RWPE2 (cell line): ENCODE data around the gene RTL1.
A peak's percentile ranks its signal among the peaks of the same experiment; 100 is the strongest.

Experiments
- ATAC-seq: fragments of 200-7000 bp; cut with Tn5 transposase; 3 replicates; pipeline ENCODE4 v1.9.1; 2021; ENCODE audit warnings: low read depth
- DNase-seq: peaks from one replicate; pipeline ENCODE4 v3.0.0-alpha.2; 2020; ENCODE audit warnings: low spot score
- H3K27ac ChIP-seq: fragments of 450-650 bp; 2 replicates; pipeline ENCODE4 v1.5.1; 2017; ENCODE audit warnings: mild to moderate bottlenecking; ENCODE audit not compliant: poor library complexity, severe bottlenecking
- H3K27me3 ChIP-seq: fragments of 250-450 bp; sonication (Bioruptor Pico); 2 replicates; pipeline ENCODE4 v1.5.1; 2021; ENCODE audit warnings: mild to moderate bottlenecking, moderate library complexity; ENCODE audit not compliant: insufficient read depth, poor library complexity, severe bottlenecking
- H3K36me3 ChIP-seq: fragments of 250-450 bp; sonication (Bioruptor Pico); 2 replicates; pipeline ENCODE4 v1.5.1; 2020; ENCODE audit warnings: low read depth, mild to moderate bottlenecking, moderate library complexity
- H3K4me1 ChIP-seq: fragments of 250-450 bp; sonication (Bioruptor Pico); 2 replicates; pipeline ENCODE4 v1.5.1; 2021; ENCODE audit warnings: mild to moderate bottlenecking, moderate library complexity; ENCODE audit not compliant: insufficient read depth, poor library complexity, severe bottlenecking
- H3K4me3 ChIP-seq: fragments of 250-450 bp; sonication (Bioruptor Pico); 2 replicates; pipeline ENCODE4 v1.5.1; 2021; ENCODE audit warnings: mild to moderate bottlenecking, moderate library complexity; ENCODE audit not compliant: severe bottlenecking
- H3K9me3 ChIP-seq: fragments of 250-450 bp; sonication (Bioruptor Pico); 2 replicates; pipeline ENCODE4 v1.5.1; 2021; ENCODE audit warnings: mild to moderate bottlenecking, moderate library complexity; ENCODE audit not compliant: severe bottlenecking
- TF ChIP-seq, protein P1 (sequence below): fragments of 450-650 bp; IDR thresholded peaks from one replicate; pipeline ENCODE4 v1.5.1; 2017; ENCODE audit warnings: mild to moderate bottlenecking, moderate library complexity; ENCODE audit not compliant: poor library complexity, severe bottlenecking

RTL1 gene

GRCh38 chr14:100891501-100892445 is 11.7 kb downstream of the RTL1 start:
- Histone ChIP-seq H3K27me3 (peaks cover 3% of the 10 kb centered on the region), H3K9me3 (no peaks in the 10 kb centered on the region), H3K4me3 (no peak overlapping the region), H3K36me3 (peaks cover 5% of the 10 kb centered on the region; the same call in 1 of the 2 replicates), H3K4me1 (no peaks in the 10 kb centered on the region), H3K27ac (no peak overlapping the region)
- ATAC-seq: no peak
- peak; percentile 59 for DNase-seq
- TF ChIP-seq, protein P1, sequence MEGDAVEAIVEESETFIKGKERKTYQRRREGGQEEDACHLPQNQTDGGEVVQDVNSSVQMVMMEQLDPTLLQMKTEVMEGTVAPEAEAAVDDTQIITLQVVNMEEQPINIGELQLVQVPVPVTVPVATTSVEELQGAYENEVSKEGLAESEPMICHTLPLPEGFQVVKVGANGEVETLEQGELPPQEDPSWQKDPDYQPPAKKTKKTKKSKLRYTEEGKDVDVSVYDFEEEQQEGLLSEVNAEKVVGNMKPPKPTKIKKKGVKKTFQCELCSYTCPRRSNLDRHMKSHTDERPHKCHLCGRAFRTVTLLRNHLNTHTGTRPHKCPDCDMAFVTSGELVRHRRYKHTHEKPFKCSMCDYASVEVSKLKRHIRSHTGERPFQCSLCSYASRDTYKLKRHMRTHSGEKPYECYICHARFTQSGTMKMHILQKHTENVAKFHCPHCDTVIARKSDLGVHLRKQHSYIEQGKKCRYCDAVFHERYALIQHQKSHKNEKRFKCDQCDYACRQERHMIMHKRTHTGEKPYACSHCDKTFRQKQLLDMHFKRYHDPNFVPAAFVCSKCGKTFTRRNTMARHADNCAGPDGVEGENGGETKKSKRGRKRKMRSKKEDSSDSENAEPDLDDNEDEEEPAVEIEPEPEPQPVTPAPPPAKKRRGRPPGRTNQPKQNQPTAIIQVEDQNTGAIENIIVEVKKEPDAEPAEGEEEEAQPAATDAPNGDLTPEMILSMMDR: no peak

DNA sequence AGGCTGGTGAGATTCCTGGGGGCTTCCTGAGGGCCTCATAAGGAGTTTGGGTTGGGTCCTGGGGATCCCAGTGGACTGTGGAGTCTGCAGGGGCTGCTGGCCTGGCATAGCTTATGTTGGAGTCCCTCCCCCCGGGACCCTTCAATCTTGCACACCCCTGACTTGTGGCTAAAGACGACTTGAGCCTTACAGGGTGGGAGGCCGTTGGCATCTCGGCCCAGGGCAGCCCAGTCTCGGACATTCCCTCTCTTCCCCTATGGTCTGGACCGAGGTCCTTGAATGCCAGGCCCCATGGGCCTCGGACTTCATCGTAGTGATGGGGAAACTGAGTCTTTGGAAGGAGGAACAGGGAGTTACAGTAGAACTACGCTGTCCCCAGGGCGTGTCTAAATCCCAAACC is 12.5 kb downstream of the RTL1 start:
- Histone ChIP-seq H3K27me3 (peaks cover 5% of the 10 kb centered on the region), H3K27ac (no peak overlapping the region), H3K4me1 (no peaks in the 10 kb centered on the region), H3K36me3 (peaks cover 5% of the 10 kb centered on the region; the same call in 1 of the 2 replicates), H3K4me3 (no peak overlapping the region), H3K9me3 (no peaks in the 10 kb centered on the region)
- TF ChIP-seq, protein P1: no peak
- DNase-seq (no peak), ATAC-seq (no peak)

GRCh38 chr14:100890061-100890850 is 13.3 kb downstream of the RTL1 start:
- no peak for ATAC-seq
- Histone ChIP-seq H3K9me3 (no peaks in the 10 kb centered on the region), H3K27me3 (peaks cover 5% of the 10 kb centered on the region), H3K27ac (no peak overlapping the region), H3K4me1 (no peaks in the 10 kb centered on the region), H3K36me3 (peaks cover 5% of the 10 kb centered on the region; the same call in 1 of the 2 replicates), H3K4me3 (no peak overlapping the region)
- TF ChIP-seq, protein P1: no peak
- peak; percentile 51 for DNase-seq

GRCh38 chr14:100889641-100890040 is 13.9 kb downstream of the RTL1 start:
- Histone ChIP-seq H3K9me3 (no peaks in the 10 kb centered on the region), H3K27ac (no peak overlapping the region), H3K4me1 (no peaks in the 10 kb centered on the region), H3K4me3 (no peak overlapping the region), H3K36me3 (peaks cover 5% of the 10 kb centered on the region; the same call in 1 of the 2 replicates), H3K27me3 (peaks cover 5% of the 10 kb centered on the region)
- ATAC-seq: no peak
- TF ChIP-seq, protein P1: no peak
- peak; percentile 31 for DNase-seq
